Activated CD4-positive, alpha-beta T cell treated with anti-CD3 and anti-CD28 coated beads, Interleukin-2, amount 50 U/mL, for 24 hours (primary cell): ENCODE measurements around the gene STK32A.

ENCODE experiments used
- DNase-seq, 2 donors: peaks; one replicate each; pipeline ENCODE4 v3.0.0-alpha.2; 2020; ENCODE audit warnings: low read depth in 1 of 2, low spot score in 1 of 2

STK32A gene

DNA sequence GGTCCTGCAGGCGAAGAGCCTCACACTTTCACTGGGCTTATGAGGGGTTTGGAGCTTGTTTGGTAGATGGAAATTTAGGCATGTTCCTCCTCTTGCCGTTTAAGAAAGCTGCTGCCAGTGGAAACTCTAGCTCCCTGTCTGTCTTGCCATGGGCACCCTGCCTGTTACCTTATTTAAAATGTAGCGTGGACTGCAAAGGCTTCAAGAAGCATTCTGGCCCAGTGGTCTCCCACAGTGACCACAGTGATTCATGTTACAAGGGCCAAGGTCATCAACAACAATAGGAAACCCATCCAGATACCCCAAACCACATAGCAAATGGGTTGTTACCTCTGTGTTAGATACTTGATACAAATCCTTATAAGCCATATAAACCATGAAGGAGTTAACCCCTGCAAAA lies 178.4 kb downstream of the STK32A start:
- DNase-seq = no peak

DNA sequence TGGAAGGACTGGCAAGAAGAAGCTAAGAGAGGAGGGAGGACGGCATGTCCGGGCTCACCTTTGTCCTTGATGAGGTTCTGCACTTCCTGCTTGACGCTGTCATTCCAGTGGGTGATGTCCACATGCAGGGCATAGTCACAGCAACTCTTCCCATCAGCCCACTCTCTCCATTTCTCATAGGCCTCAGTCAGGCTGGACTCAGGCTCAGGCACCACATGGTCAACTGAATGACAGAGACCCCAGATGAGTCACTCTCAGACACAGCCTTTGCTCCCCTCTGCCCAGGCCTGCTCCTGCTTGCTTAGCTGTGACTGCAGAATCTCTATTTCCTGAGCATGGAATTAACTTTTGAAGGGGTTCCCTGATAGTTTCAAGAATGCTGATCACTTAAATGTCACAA lies 180.8 kb downstream of the STK32A start:
- no peak for DNase-seq

DNA sequence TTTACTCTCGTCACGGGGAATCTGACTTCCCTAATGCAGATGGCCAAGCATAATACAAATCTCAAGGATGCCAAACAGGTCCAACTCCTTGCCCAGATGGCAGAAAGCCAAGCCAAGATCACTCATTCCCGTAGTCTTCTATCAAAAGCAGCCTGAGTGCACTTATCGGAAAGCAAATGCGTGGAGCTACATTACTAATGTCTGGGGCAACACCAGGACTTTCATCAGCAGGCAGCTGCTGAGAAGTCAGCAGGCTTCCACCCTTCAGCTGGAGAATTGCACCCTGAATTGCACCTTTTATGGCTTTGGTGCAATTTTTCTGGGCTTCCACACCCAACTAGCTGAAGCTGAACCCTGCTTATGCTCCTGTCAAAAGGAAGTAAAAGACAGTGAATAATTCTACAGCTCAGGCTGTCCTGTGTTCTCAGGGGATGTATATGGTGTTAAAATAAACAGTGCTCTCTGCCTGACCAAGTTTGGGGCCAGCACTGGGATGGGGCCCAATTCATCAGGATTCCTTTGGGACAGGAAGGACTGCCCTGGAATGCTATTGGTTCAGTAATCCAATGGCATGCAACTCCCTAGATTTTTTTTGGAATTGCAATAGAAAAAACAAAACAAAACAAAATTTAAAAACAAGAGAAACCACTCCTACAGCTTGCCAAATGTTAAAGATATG lies 182.4 kb downstream of the STK32A start:
- DNase-seq = no peak

DNA sequence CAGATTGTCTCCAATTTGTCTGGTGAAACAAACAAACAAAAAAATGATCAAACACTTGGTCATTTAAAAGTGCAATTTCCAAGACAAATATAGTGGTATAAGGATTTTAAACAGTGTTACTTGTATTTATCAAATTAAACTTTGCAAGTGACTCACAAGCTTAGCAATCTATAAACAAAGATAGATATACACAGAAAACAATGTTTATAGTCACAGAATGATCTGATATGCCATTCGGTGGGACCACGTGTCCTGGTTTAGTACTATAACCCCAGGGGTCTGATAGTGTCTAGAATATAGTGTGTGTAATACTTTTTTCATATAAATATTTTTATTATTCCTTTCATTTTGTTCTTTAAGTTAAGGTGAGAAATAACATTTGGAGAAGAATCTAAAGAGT lies 183.8 kb downstream of the STK32A start:
- no peak for DNase-seq

DNA sequence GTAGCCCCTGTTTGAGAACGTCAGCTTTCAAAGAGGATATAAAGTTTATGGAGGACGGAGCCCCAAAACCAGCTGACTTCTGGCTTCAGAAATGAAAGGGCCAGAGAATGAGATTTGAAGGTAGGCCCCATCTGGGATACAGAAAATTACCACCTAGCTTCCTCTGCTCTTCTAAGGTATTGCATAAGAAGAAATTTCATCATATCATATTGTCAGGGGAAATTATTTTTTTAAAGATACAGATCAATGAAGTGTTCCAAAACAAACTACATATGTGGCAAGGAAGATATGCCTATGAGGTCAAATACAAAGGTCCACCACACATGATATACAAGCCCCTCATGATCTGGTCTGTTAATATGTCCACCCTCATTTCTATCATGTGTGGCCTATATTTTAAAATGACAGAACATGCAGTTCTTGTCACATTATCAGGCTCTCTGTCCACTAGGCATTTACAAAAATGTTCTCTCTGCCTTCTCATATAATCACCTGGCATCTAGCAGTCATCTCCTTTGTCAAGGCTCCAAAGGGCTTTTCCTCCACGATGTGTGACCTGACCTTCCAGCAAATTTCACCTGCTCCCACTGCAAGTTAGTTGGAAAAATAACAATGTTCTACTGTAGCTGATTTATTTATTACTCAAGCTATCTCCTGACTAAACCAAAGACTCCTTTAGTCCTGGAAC lies 192.0 kb downstream of the STK32A start:
- no peak for DNase-seq

DNA sequence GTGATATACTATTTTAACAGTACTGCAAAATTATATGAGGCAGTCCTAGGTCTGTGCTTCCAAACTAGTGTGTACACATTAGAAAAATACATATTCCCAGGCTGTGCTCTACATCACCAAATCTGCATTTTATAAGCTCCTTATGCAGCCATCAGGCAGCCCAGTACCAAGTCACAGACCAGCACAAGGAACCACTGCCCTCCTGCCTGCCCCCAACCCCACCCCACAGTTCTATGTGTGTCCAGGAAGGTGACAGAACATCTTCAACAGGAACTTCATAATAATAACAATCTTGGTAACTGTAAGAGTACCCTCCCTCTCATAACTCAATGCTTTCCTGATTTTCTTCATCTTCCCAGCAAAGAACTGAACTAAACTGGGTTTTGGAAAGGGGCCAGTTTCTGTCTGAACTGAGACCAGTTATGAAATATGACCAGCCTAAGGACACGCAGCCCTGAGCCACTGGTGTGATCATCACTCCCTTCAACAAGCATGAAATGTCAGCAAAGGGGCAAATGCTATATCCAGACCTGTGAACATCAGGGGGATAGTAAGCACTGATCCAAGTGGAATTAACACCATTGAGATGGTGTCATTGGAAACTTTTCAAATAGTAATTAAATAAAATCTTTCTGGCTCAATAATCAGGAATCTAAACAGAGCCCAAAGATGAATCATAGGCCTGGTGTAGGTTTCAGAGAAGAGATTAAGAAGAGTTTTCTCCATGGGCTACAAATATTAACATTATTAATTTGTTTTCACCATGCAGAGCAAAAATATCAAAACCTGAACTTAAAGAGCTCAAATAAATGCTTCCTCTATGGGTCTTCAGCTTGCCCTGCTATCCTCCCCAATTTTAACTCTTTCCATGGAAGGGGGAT lies 192.9 kb downstream of the STK32A start:
- DNase-seq = no peak

DNA sequence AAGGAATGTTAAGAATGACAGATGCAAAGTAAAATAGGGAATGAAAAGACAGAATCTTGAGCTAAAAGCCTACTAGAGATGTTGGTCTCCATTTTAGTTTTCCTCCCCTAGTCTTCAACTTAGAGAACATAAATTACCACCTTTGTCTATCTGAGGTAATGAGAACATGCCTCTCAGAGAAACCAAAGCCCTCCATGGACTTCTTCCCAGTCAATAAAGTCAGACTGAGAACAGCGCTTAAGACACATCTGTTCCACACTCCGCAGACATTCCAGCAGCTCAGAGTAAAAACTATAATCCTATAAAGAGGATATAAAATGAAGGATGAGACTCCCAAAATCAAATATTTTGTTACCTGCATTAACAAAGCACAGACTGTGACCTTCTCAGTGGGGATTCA lies 195.8 kb downstream of the STK32A start:
- DNase-seq = no peak

DNA sequence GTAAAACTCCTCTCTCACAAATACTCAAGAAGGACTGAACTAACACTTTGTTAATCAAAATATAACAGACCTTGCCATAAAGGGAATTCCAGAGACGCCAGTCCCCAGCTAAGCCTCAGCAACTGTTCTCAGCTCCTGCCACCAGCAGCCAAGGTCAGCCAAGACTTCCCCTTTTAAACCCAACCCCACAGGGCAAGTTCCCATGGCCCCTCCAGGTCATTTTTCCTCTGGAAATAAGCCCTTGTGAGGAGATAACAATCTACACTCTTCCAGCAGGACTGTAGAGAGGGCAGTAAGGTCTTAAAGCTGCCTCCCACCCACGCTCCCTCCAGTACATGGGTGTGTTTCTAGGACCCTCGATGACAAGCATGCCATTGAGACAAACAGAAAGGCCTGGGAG lies 196.8 kb downstream of the STK32A start:
- DNase-seq = no peak

DNA sequence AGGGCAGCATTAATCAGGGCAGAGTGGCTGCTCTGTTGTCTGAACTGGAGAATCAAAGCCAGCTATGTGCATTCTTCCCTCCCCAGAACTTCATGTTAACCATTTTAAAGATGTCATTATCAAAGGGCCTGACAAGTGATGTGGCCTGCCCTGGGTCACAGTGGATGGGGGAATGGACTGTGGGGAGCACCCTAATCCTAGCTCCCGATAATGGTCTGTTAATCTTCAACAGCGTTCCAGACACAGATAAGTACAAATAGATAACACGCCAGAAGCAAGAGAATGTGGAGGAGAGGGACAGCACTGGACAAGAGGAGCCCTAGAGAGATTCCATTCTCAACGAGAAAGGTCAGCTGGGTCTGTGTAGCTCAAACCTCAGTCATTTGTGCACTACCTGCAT lies 197.5 kb downstream of the STK32A start:
- DNase-seq = no peak

DNA sequence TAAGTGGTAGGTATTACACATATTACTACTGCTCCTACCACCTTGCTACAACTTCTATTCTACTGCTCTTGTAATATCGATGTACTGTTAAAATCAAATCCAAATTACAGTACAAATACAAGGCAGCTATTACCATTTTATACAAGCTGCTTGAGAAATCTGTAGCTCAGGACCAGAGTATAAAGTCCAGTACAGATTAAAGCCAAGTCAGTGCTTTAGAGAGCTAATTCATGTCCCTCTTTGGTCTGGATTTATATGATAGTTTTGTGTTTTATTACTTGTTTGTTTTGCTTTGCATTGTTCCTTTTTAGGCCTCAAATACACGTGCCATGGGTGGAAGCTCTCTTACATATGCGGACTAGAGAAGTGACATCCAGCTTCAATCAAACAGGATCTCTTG lies 199.2 kb downstream of the STK32A start:
- no peak for DNase-seq

DNA sequence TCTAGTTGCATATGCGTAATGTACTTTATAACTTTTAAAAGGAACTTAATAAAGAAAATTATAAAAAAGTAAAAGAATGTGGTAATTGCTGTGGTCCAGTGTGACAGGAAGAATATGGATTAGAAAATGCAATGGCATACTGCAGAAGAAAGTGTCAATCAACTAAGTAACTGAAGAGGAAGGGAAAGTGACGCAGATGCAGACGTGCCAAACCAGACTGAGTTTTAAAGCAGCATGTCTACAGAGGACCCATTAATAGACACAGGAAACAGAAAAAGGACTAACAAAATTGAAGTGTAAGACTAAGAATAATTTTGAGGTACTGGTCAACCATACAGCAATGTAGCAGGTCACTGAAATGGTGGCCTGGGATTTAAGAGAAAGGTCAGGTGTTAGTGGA lies 201.8 kb downstream of the STK32A start:
- no peak for DNase-seq

DNA sequence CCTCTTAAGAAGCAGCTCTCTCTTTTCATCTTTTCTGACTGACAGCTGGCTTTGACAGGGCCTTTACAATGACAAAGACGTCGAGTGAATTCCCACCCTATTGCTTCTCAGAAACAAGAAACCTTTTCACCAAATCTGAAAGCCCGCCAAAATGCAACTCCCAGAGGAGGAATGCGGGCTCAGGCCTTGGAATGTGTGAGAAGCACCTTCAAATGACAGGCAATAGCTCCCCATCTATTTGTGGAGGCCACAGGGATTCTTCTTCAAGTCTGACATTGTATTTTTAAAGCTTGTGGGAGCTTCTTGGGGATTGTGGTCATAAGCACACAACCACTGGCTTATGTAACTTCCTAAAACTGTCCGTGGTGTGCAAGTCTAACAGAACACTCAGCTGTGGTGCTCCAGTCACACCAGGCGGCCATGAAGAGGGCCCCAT lies 202.4 kb downstream of the STK32A start:
- no peak for DNase-seq
